Psoas muscle (tissue), 8 donors: ENCODE data around the gene MCTP1. TPM values are rescaled to one million over a fixed set of nuclear protein-coding genes. Genes with fewer than 3 reads are reported as not detected.

ENCODE experiments used
- ATAC-seq, 4 donors: fragments of 200-7000 bp; cut with Tn5 transposase; one replicate each; pipeline ENCODE4 v1.9.1; 2020; ENCODE audit warnings: moderate library complexity in 3 of 4, mild to moderate bottlenecking in 2 of 4
- DNase-seq, 2 donors: peaks; one replicate each; pipeline ENCODE4 v3.0.0-alpha.2; 2020
- H3K27ac ChIP-seq: fragments of 200-600 bp; one replicate; pipeline ENCODE4 v1.8.0; 2022
- H3K27me3 ChIP-seq, 3 donors: fragments of 200-600 bp in 1 of 3; one replicate each; pipeline versions ENCODE4 v1.6.1 to v1.8.0; 2013 to 2022; ENCODE audit warnings: low read length in 2 of 3, mild to moderate bottlenecking in 2 of 3, moderate library complexity in 1 of 3; ENCODE audit not compliant: insufficient read depth in 3 of 3
- H3K36me3 ChIP-seq, 2 donors: fragments of 200-600 bp in 1 of 2; one replicate each; pipeline versions ENCODE4 v1.6.1 to v1.8.0; 2013 to 2022; ENCODE audit warnings: low read depth in 1 of 2, mild to moderate bottlenecking in 1 of 2, moderate library complexity in 1 of 2; ENCODE audit not compliant: insufficient read depth in 1 of 2
- H3K4me1 ChIP-seq: fragments of 200-600 bp; one replicate; pipeline ENCODE4 v1.8.0; 2022
- H3K4me3 ChIP-seq: fragments of 200-600 bp; one replicate; pipeline ENCODE4 v1.8.0; 2022; ENCODE audit warnings: mild to moderate bottlenecking
- H3K9me3 ChIP-seq: fragments of 200-600 bp; one replicate; pipeline ENCODE4 v1.8.0; 2022
- WGBS, 3 donors: extraction: QIAGEN DNeasy Blood & Tissue Kit; methylation state at CpG; one replicate each; pipeline versions ENCODE4 v1.1.6 to v1.1.7; 2013; 5-methylcytosine and 5-hydroxymethylcytosine counted together
- intact Hi-C, 2 donors: fragments of 100-400 bp; cut with DNase I; formaldehyde crosslinking; loops; one replicate each; pipeline versions ENCODE4 v1.11.0 to v1.14.2; 2022
- polyA plus RNA-seq, 3 donors: library from polyadenylated mRNA; stranded (reverse); fragments of 200-250 nt; gene quantifications; one replicate each; pipeline ENCODE4 v1.2.3, GENCODE V29; 2013
- total RNA-seq, 4 donors: library from RNA; stranded (reverse); fragmentation: NEBNext Ultra II Directional in 2 of 4; extraction: Animal tissue kit (Norgen Biotek cat#: 25700) in 2 of 4; gene quantifications; one replicate each; pipeline versions ENCODE4 v1.2.1 to v1.2.4, GENCODE V29; 2021 to 2023
- TF ChIP-seq, protein P1 (sequence below): fragments of 200-600 bp; IDR thresholded peaks from one replicate; pipeline ENCODE4 v1.8.0; 2022; ENCODE audit warnings: antibody characterized with exemption
- donor health status: healthy with polysubstance abuse.
- donor health status: DM: no; HTN: no; CAD: no; lungs with moderate emphysema.
- donor health status: Bipolar disorder and iron deficiency.
- donor health status: healthy.
- donor health status: DM: yes; HTN: yes; CAD: no.
- donor health status: DM: no; HTN: no; CAD: no.
- donor health status: DM: no; HTN: no; CAD: no.
- donor health status: DM: yes; HTN: yes; CAD: no.

MCTP1 gene
- total and polyA plus RNA-seq, 7 donors = 1.4 to 8.8 (median 3.5) TPM

DNA sequence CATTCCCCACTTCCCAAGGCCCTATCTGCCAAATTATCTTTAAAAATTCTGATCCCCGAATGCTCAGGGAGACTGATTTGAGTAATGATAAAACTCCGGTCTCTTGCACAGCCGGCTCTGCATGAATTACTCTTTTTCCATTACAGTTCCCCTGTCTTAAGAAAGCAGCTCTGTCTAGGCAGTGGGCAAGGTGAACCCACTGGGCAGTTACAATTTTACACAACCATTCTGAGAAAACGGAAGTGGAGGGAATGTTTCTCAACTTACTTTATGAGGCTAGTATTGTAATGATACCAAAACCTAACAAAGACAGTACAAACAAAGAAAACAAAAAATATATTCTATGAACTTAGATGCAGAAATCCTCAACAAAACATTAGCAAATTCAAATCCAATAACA is 100.0 kb downstream of the MCTP1 start:
- H3K9me3 ChIP-seq = no peaks in the 10 kb centered on the region
- intact Hi-C loops = no loop called here
- DNase-seq (no peak), ATAC-seq (no peak)
- H3K4me1 ChIP-seq = no peaks in the 10 kb centered on the region
- no peaks in the 10 kb centered on the region for H3K36me3 ChIP-seq
- WGBS, 3 donors = 83 to 91% (median 87%) methylated on average over 4 of the region's 4 CpGs
- no peaks in the 10 kb centered on the region for H3K27me3 ChIP-seq
- TF ChIP-seq, protein P1, sequence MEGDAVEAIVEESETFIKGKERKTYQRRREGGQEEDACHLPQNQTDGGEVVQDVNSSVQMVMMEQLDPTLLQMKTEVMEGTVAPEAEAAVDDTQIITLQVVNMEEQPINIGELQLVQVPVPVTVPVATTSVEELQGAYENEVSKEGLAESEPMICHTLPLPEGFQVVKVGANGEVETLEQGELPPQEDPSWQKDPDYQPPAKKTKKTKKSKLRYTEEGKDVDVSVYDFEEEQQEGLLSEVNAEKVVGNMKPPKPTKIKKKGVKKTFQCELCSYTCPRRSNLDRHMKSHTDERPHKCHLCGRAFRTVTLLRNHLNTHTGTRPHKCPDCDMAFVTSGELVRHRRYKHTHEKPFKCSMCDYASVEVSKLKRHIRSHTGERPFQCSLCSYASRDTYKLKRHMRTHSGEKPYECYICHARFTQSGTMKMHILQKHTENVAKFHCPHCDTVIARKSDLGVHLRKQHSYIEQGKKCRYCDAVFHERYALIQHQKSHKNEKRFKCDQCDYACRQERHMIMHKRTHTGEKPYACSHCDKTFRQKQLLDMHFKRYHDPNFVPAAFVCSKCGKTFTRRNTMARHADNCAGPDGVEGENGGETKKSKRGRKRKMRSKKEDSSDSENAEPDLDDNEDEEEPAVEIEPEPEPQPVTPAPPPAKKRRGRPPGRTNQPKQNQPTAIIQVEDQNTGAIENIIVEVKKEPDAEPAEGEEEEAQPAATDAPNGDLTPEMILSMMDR = no peak
- H3K27ac ChIP-seq = no peak overlapping the region
- no peak overlapping the region for H3K4me3 ChIP-seq

DNA sequence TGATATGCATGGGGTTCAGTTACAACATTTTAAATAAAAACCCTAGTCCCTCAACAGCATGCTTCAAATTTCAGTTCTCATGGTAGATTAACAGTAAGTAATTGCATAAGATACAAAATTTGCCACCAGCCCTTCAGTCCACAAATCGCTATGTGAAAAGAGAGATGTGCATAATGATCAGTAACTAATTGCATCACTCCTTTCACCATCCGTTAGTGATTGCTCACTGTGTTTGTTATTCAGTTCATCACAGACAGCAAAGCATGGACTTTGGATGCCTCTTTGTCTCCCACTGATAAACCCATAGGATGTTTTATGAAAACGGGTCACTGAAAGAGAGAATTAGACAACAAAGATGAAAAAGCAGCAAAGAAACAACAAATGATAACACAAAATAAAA is 103.2 kb downstream of the MCTP1 start:
- no peaks in the 10 kb centered on the region for H3K36me3 ChIP-seq
- no peaks in the 10 kb centered on the region for H3K4me1 ChIP-seq
- no peak for ATAC-seq
- H3K27ac ChIP-seq = no peak overlapping the region
- no peaks in the 10 kb centered on the region for H3K9me3 ChIP-seq
- WGBS, 3 donors = 76 to 84% (median 79%) methylated on average over 3 of the region's 3 CpGs
- intact Hi-C loops = no loop called here
- DNase-seq = no peak
- TF ChIP-seq, protein P1 = no peak
- H3K4me3 ChIP-seq = no peak overlapping the region
- H3K27me3 ChIP-seq = no peaks in the 10 kb centered on the region

DNA sequence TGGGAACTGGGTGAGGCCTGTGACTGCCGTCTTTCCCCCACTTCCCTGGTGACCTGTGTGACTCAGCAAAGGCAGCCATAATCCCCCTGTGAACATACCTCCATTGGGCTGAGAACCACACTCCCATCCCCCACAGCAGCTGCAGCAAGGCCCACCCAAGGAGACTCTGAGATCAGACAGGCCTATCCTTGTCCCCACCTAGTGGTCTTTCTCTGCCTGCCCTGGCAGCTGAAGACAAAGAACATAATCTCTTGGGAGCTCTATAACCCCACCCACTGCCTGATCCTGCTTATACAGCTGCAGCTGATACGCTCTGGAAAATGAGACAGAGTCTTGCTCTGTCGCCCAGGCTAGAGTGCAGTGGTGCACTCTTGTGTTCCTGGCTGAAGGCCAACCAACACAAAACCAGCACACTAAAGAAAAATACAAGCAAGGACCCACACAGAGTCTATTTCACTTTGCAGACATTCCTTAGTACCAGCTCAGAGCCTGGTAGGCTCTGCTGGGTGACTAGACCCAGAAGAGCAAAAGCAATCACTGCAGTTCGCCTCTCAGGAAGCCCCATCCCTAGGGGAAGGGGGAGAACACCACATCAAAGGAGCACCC is 106.7 kb downstream of the MCTP1 start:
- H3K27ac ChIP-seq = no peak overlapping the region
- intact Hi-C loops = no loop called here
- DNase-seq (no peak), ATAC-seq (no peak)
- TF ChIP-seq, protein P1 = no peak
- no peaks in the 10 kb centered on the region for H3K9me3 ChIP-seq
- H3K4me3 ChIP-seq = no peak overlapping the region
- H3K27me3 ChIP-seq = no peaks in the 10 kb centered on the region
- H3K4me1 ChIP-seq = no peaks in the 10 kb centered on the region
- no peaks in the 10 kb centered on the region for H3K36me3 ChIP-seq
- 21 to 29% (median 25%) methylated on average over 4 of the region's 4 CpGs for WGBS, 3 donors

DNA sequence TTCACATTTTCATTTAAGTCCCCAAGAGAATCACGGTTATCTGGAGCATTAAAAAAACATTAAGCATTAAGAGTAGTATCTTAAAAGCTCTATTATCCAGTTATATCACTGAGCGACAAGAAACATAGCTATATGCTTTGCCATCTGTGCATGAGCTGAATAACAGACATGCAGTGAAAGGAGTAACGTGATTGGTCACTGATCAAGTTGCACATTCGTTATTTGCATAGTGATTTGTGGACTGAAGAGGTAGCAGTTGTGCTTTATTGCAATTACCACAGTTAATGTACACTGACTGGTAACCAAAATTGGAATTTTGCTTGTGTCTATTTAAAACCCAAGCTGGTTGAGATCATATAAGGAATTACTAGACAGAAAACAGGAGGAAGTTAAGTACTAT is 107.4 kb downstream of the MCTP1 start:
- H3K27me3 ChIP-seq = no peaks in the 10 kb centered on the region
- no peaks in the 10 kb centered on the region for H3K4me1 ChIP-seq
- H3K36me3 ChIP-seq = no peaks in the 10 kb centered on the region
- no peak for DNase-seq
- TF ChIP-seq, protein P1 = no peak
- 75 to 78% (median 76%) methylated on average over 4 of the region's 4 CpGs for WGBS, 3 donors
- intact Hi-C loops = no loop called here
- no peak overlapping the region for H3K4me3 ChIP-seq
- no peaks in the 10 kb centered on the region for H3K9me3 ChIP-seq
- no peak overlapping the region for H3K27ac ChIP-seq
- ATAC-seq = no peak

DNA sequence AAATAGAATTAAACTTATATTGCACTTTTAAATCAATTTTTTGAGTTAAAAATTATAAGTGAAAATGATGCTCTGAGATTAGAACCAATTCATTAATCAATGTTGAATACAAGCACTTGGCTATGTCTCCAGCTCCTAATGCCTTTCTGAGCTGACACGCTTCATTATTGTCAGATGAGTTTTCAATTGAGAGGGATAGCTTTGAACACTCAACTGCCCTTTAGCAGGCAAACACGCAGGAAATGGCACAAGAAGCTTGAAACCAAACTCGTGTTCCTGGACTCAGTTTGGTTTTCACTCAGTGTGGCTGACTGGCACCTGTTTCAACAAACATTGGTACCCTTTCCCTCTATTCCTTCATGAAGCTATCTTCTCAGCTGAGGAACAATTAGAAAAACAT is 109.8 kb downstream of the MCTP1 start:
- intact Hi-C loops = no loop called here
- 35 to 45% (median 36%) methylated on average over 3 of the region's 3 CpGs for WGBS, 3 donors
- no peak overlapping the region for H3K27ac ChIP-seq
- no peaks in the 10 kb centered on the region for H3K36me3 ChIP-seq
- H3K9me3 ChIP-seq = no peaks in the 10 kb centered on the region
- H3K4me3 ChIP-seq = no peak overlapping the region
- no peaks in the 10 kb centered on the region for H3K27me3 ChIP-seq
- DNase-seq (no peak), ATAC-seq (no peak)
- no peaks in the 10 kb centered on the region for H3K4me1 ChIP-seq
- TF ChIP-seq, protein P1 = no peak
